Right kidney (tissue), 9 donors: Measurements from ENCODE around the gene C10orf71.

ENCODE experiments used
- DNase-seq: peaks from one replicate; pipeline ENCODE4 v3.0.0-alpha.2; 2016
- long read RNA-seq, 8 donors: transcript quantifications; one replicate each; lab custom pipeline, GENCODE V29; 2026

C10orf71 gene
- long read RNA-seq, donor 1, result 0 reads
- long read RNA-seq, donor 2, result 0 reads
- long read RNA-seq, donor 3, result 0 reads
- long read RNA-seq, donor 4, result 0 reads
- long read RNA-seq, donor 5, result 0 reads
- long read RNA-seq, donor 6, result 0 reads
- long read RNA-seq, donor 7, result 0 reads
- long read RNA-seq, donor 8, result 0 reads

- peak; percentile 61 for DNase-seq
These were observed at the start of gene C10orf71 for GRCh38 chr10:49298983-49299815. C10orf71 (plus strand) TSS chr10:49299170; CDS start chr10:49322546, 23,376 bp downstream.

- DNase-seq, result no peak
These were observed 46.5 kb upstream of the C10orf71 start for GRCh38 chr10:49252313-49253034.

- no peak for DNase-seq
These were observed 45.5 kb upstream of the C10orf71 start for GRCh38 chr10:49253340-49253906.

GRCh38 chr10:49254150-49254549 lies 44.8 kb upstream of the C10orf71 start:
- DNase-seq, result no peak

- no peak for DNase-seq
These were observed 44.2 kb upstream of the C10orf71 start for GRCh38 chr10:49254556-49255318.

- DNase-seq, result no peak
These were observed 43.1 kb upstream of the C10orf71 start for GRCh38 chr10:49255883-49256282.

GRCh38 chr10:49257154-49257553 lies 41.8 kb upstream of the C10orf71 start:
- no peak for DNase-seq

GRCh38 chr10:49257626-49258349 lies 41.2 kb upstream of the C10orf71 start:
- DNase-seq, result no peak

- no peak for DNase-seq
These were observed 40.7 kb upstream of the C10orf71 start for GRCh38 chr10:49258350-49258683.

GRCh38 chr10:49260644-49261296 lies 38.2 kb upstream of the C10orf71 start:
- no peak for DNase-seq

- no peak for DNase-seq
These were observed 35.4 kb upstream of the C10orf71 start for GRCh38 chr10:49263591-49263990.

- DNase-seq, result no peak
These were observed 34.7 kb upstream of the C10orf71 start for GRCh38 chr10:49264177-49264677.

GRCh38 chr10:49265885-49266284 lies 33.1 kb upstream of the C10orf71 start:
- DNase-seq, result no peak

- no peak for DNase-seq
These were observed 30.8 kb upstream of the C10orf71 start for GRCh38 chr10:49268185-49268584.

GRCh38 chr10:49269523-49269922 lies 29.4 kb upstream of the C10orf71 start:
- DNase-seq, result no peak

- DNase-seq, result no peak
These were observed 28.4 kb upstream of the C10orf71 start for GRCh38 chr10:49270565-49270964.

- DNase-seq, result no peak
These were observed 27.6 kb upstream of the C10orf71 start for GRCh38 chr10:49271346-49271745.

- no peak for DNase-seq
These were observed 26.5 kb upstream of the C10orf71 start for GRCh38 chr10:49272251-49273081.

GRCh38 chr10:49273082-49273465 lies 25.9 kb upstream of the C10orf71 start:
- no peak for DNase-seq

- no peak for DNase-seq
These were observed 25.3 kb upstream of the C10orf71 start for GRCh38 chr10:49273626-49274025.
